GM21529 (cell line): ENCODE data around the gene TEX261.

Source experiments
- ATAC-seq: cut with Tn5 transposase; IDR thresholded peaks from one replicate; pipeline ENCODE4 v1.9.1; 2021; ENCODE audit not compliant: unreplicated experiment

Gene TEX261

GRCh38 chr2:70959851-70960832 is 34.5 kb downstream of the TEX261 start:
- no peak for ATAC-seq

- ATAC-seq: no peak
Measured at GRCh38 chr2:70959271-70959761, 35.4 kb downstream of the TEX261 start.

- no peak for ATAC-seq
Measured at GRCh38 chr2:70958759-70959158, 35.9 kb downstream of the TEX261 start.

- no peak for ATAC-seq
Measured at GRCh38 chr2:70957798-70958197, 36.9 kb downstream of the TEX261 start.

GRCh38 chr2:70956141-70956540 is 38.5 kb downstream of the TEX261 start:
- no peak for ATAC-seq

GRCh38 chr2:70954886-70955285 is 39.8 kb downstream of the TEX261 start:
- ATAC-seq: no peak

GRCh38 chr2:70949086-70949485 is 45.6 kb downstream of the TEX261 start:
- ATAC-seq: no peak

- no peak for ATAC-seq
Measured at GRCh38 chr2:70948337-70949003, 46.2 kb downstream of the TEX261 start.

GRCh38 chr2:70947556-70948184 is 47.0 kb downstream of the TEX261 start:
- ATAC-seq: no peak

- ATAC-seq: no peak
Measured at GRCh38 chr2:70946832-70947442, 47.7 kb downstream of the TEX261 start.

- ATAC-seq: no peak
Measured at GRCh38 chr2:70944111-70944690, 50.5 kb downstream of the TEX261 start.

- ATAC-seq: no peak
Measured at GRCh38 chr2:70943205-70943871, 51.3 kb downstream of the TEX261 start.

- no peak for ATAC-seq
Measured at GRCh38 chr2:70942396-70943204, 52.1 kb downstream of the TEX261 start.

GRCh38 chr2:70941701-70942100 is 53.0 kb downstream of the TEX261 start:
- ATAC-seq: no peak

- ATAC-seq: no peak
Measured at GRCh38 chr2:70941186-70941585, 53.5 kb downstream of the TEX261 start.

- ATAC-seq: no peak
Measured at GRCh38 chr2:70939839-70940580, 54.7 kb downstream of the TEX261 start.

- ATAC-seq: no peak
Measured at GRCh38 chr2:70939001-70939838, 55.5 kb downstream of the TEX261 start.

GRCh38 chr2:70938586-70938950 is 56.1 kb downstream of the TEX261 start:
- ATAC-seq: no peak
